SK-N-SH treated with all-trans-retinoic acid at 6 μM for 48 hours (cell line): Measurements from ENCODE around the gene RPS4Y1.

ENCODE experiments used
- ZFP3 ChIP-seq: fragments of 250-450 bp; sonication (Bioruptor Pico); IDR thresholded peaks from 2 replicates; pipeline ENCODE4 v1.5.0; 2020; ENCODE audit warnings: mild to moderate bottlenecking, moderate library complexity
- ZNF70 ChIP-seq: fragments of 450-650 bp; formaldehyde crosslinking; IDR thresholded peaks from 2 replicates; pipeline ENCODE4 v1.5.0; 2020; ENCODE audit warnings: mild to moderate bottlenecking, moderate library complexity
- ZNF8 ChIP-seq: fragments of 450-650 bp; formaldehyde crosslinking; IDR thresholded peaks from 2 replicates; pipeline ENCODE4 v1.5.0; 2020; ENCODE audit warnings: mild to moderate bottlenecking, moderate library complexity
- TF ChIP-seq, protein P1 (sequence below): fragments of 250-450 bp; sonication (Bioruptor Pico); IDR thresholded peaks from 2 replicates; pipeline ENCODE4 v1.8.0; 2021; ENCODE audit warnings: low read depth, mild to moderate bottlenecking, moderate library complexity, borderline replicate concordance
- TF ChIP-seq, protein P2 (sequence below): fragments of 250-450 bp; sonication (Bioruptor Pico); IDR thresholded peaks from 2 replicates; pipeline ENCODE4 v1.8.0; 2020; ENCODE audit warnings: mild to moderate bottlenecking, moderate library complexity, borderline replicate concordance

DNA sequence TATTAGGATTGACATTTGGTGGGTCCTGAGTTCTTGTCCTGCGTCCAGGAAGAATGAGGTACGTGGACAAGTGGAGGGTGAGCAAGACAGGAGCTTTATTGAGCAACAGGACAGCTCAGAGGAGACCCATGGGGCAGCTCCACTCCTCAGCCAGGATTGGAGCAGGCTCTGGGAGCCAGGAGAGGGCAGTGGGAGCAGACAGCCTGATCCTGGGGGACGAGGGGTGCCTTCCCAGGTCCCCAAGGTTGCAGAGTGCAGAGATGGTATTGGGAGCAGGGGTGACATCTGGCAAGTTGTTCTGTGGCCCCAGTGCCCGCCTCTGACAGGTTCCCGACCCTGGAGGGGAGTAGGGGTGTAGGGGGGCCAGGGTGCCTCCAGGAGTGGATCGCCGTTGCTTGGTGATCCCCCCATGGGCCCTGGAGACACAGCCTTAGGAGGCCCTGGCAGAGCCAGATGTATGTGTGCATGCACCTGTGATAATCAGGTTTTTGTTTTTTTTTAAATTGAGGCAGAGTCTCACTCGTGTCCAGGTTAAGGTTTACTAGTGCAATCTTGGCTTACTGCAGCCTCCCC, 26.7 kb downstream of the RPS4Y1 start:
- no peak for TF ChIP-seq ZFP3 (CRISPR knock-in tag)
- no peak for TF ChIP-seq ZNF70 (CRISPR knock-in tag)
- no peak for TF ChIP-seq ZNF8 (CRISPR knock-in tag)
- TF ChIP-seq, protein P1, sequence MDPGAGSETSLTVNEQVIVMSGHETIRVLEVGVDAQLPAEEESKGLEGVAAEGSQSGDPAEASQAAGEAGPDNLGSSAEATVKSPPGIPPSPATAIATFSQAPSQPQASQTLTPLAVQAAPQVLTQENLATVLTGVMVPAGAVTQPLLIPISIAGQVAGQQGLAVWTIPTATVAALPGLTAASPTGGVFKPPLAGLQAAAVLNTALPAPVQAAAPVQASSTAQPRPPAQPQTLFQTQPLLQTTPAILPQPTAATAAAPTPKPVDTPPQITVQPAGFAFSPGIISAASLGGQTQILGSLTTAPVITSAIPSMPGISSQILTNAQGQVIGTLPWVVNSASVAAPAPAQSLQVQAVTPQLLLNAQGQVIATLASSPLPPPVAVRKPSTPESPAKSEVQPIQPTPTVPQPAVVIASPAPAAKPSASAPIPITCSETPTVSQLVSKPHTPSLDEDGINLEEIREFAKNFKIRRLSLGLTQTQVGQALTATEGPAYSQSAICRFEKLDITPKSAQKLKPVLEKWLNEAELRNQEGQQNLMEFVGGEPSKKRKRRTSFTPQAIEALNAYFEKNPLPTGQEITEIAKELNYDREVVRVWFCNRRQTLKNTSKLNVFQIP (CRISPR knock-in tag) = no peak
- TF ChIP-seq, protein P2, sequence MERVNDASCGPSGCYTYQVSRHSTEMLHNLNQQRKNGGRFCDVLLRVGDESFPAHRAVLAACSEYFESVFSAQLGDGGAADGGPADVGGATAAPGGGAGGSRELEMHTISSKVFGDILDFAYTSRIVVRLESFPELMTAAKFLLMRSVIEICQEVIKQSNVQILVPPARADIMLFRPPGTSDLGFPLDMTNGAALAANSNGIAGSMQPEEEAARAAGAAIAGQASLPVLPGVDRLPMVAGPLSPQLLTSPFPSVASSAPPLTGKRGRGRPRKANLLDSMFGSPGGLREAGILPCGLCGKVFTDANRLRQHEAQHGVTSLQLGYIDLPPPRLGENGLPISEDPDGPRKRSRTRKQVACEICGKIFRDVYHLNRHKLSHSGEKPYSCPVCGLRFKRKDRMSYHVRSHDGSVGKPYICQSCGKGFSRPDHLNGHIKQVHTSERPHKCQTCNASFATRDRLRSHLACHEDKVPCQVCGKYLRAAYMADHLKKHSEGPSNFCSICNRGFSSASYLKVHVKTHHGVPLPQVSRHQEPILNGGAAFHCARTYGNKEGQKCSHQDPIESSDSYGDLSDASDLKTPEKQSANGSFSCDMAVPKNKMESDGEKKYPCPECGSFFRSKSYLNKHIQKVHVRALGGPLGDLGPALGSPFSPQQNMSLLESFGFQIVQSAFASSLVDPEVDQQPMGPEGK = no peak
